ENCODE measurements around the gene GNG7. TPM values are rescaled to one million over a fixed set of nuclear protein-coding genes. Genes with fewer than 3 reads are reported as not detected.
"Not testable (repeated sequence)": the region's sequence is repeated elsewhere in the genome, so short reads cannot be mapped to it uniquely, and the experiment has no call there.

Gene GNG7
- total RNA-seq, 1 donor from 2014 or later = 5.1 TPM

GRCh38 chr19:2587001-2587719 is 115.3 kb downstream of the GNG7 start:
- no peak overlapping the region for H3K27ac Mint-ChIP-seq (ENCODE audit: unreplicated experiment)
- H3K36me3 Mint-ChIP-seq (ENCODE audit: unreplicated experiment) = peaks cover 3% of the 10 kb centered on the region
- no peak overlapping the region for H3K4me3 Mint-ChIP-seq (ENCODE audit: unreplicated experiment)
- no peak for TF ChIP-seq CTCF (IDR thresholded peaks at IDR 0.05)
- no peaks in the 10 kb centered on the region for H3K9me3 Mint-ChIP-seq (ENCODE audit: unreplicated experiment)
- H3K4me1 Mint-ChIP-seq (ENCODE audit: unreplicated experiment) = peaks cover 12% of the 10 kb centered on the region
- no peak for DNase-seq (ENCODE audit: extremely low spot score, unreplicated experiment)
- H3K27me3 Mint-ChIP-seq (ENCODE audit: unreplicated experiment) = no peaks in the 10 kb centered on the region

- no peak for DNase-seq (ENCODE audit: extremely low spot score, unreplicated experiment)
- peaks cover 9% of the 10 kb centered on the region for H3K4me1 Mint-ChIP-seq (ENCODE audit: unreplicated experiment)
- no peak overlapping the region for H3K27ac Mint-ChIP-seq (ENCODE audit: unreplicated experiment)
- no peak for TF ChIP-seq CTCF (IDR thresholded peaks at IDR 0.05)
- H3K4me3 Mint-ChIP-seq (ENCODE audit: unreplicated experiment) = no peak overlapping the region
- H3K27me3 Mint-ChIP-seq (ENCODE audit: unreplicated experiment) = no peaks in the 10 kb centered on the region
- H3K9me3 Mint-ChIP-seq (ENCODE audit: unreplicated experiment) = peaks cover 5% of the 10 kb centered on the region
- peaks cover 4% of the 10 kb centered on the region for H3K36me3 Mint-ChIP-seq (ENCODE audit: unreplicated experiment)
These were observed 116.3 kb downstream of the GNG7 start for GRCh38 chr19:2586196-2586595.

GRCh38 chr19:2584002-2584401 is 118.5 kb downstream of the GNG7 start:
- peaks cover 18% of the 10 kb centered on the region for H3K4me1 Mint-ChIP-seq (ENCODE audit: unreplicated experiment)
- H3K27ac Mint-ChIP-seq (ENCODE audit: unreplicated experiment) = no peak overlapping the region
- H3K4me3 Mint-ChIP-seq (ENCODE audit: unreplicated experiment) = no peak overlapping the region
- H3K36me3 Mint-ChIP-seq (ENCODE audit: unreplicated experiment) = peaks cover 3% of the 10 kb centered on the region
- H3K9me3 Mint-ChIP-seq (ENCODE audit: unreplicated experiment) = peaks cover 5% of the 10 kb centered on the region
- DNase-seq (ENCODE audit: extremely low spot score, unreplicated experiment) = no peak
- no peak for TF ChIP-seq CTCF (IDR thresholded peaks at IDR 0.05)
- no peaks in the 10 kb centered on the region for H3K27me3 Mint-ChIP-seq (ENCODE audit: unreplicated experiment)

- H3K36me3 Mint-ChIP-seq (ENCODE audit: unreplicated experiment) = peaks cover 3% of the 10 kb centered on the region
- no peak for DNase-seq (ENCODE audit: extremely low spot score, unreplicated experiment)
- H3K27ac Mint-ChIP-seq (ENCODE audit: unreplicated experiment) = no peak overlapping the region
- H3K9me3 Mint-ChIP-seq (ENCODE audit: unreplicated experiment) = peaks cover 5% of the 10 kb centered on the region
- TF ChIP-seq CTCF (IDR thresholded peaks at IDR 0.05) = no peak
- H3K4me1 Mint-ChIP-seq (ENCODE audit: unreplicated experiment) = peaks cover 24% of the 10 kb centered on the region
- H3K4me3 Mint-ChIP-seq (ENCODE audit: unreplicated experiment) = no peak overlapping the region
- H3K27me3 Mint-ChIP-seq (ENCODE audit: unreplicated experiment) = no peaks in the 10 kb centered on the region
These were observed 119.2 kb downstream of the GNG7 start for GRCh38 chr19:2582984-2583956.

- H3K4me1 Mint-ChIP-seq (ENCODE audit: unreplicated experiment) = peaks cover 39% of the 10 kb centered on the region
- DNase-seq (ENCODE audit: extremely low spot score, unreplicated experiment); H3K27me3 Mint-ChIP-seq (ENCODE audit: unreplicated experiment); H3K9me3 Mint-ChIP-seq (ENCODE audit: unreplicated experiment); H3K36me3 Mint-ChIP-seq (ENCODE audit: unreplicated experiment); H3K4me3 Mint-ChIP-seq (ENCODE audit: unreplicated experiment): not testable (repeated sequence)
- peak overlapping the region; percentile 95 for H3K27ac Mint-ChIP-seq (ENCODE audit: unreplicated experiment)
These were observed 122.1 kb downstream of the GNG7 start for GRCh38 chr19:2580396-2580795.
